Measurements from ENCODE around the gene IGSF6. TPM values are rescaled to one million over a fixed set of nuclear protein-coding genes. Genes with fewer than 3 reads are reported as not detected.

Gene IGSF6
- total RNA-seq, 1 experiment from 2014 or later, result not detected

DNA sequence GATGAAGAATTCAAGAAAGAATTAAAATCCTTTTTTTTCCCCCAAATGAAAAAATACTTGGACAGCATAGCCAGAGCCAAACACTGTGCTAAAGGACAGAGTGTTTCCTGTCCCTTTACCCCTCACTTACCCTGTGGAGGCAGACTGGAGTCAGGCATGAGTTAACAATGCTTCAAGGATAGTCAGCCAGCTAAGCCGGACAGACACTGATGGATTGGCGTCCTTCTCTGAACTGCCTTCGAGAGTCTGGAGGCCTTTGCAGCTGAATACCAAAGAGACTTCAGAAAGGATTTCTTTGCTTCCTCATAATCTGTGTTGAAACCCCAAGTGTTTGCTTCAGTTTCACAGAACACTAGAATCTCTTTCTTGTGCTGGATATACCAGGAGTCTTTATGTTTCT, 48.5 kb downstream of the IGSF6 start:
- Histone ChIP-seq H3K4me1 (ENCODE audit: insufficient read depth, low read length) (peaks cover 1% of the 10 kb centered on the region; the same call in 1 of the 2 replicates), H3K79me1 (ENCODE audit: insufficient read depth, low read depth, low read length, poor library complexity, severe bottlenecking) (peaks cover 8% of the 10 kb centered on the region), H4K8ac (replicated peaks; ENCODE audit: insufficient read length, low read depth, low read length) (no peak overlapping the region), H2BK20ac (ENCODE audit: low read depth, low read length, poor library complexity, severe bottlenecking) (no peak overlapping the region), H3K4me2 (ENCODE audit: insufficient read depth, insufficient read length, low read length) (no peak overlapping the region), H3K18ac (ENCODE audit: insufficient read length, low read depth, low read length) (no peak overlapping the region), H3K23me2 (ENCODE audit: insufficient read length, low read depth, low read length, poor library complexity, severe bottlenecking) (peaks cover 8% of the 10 kb centered on the region), H3T11ph (ENCODE audit: low read length) (no peak overlapping the region), H2BK12ac (ENCODE audit: insufficient read length, low read depth, low read length) (no peak overlapping the region), H4K5ac (ENCODE audit: insufficient read length, low read depth, low read length) (no peak overlapping the region), H3K9me3 (ENCODE audit: control insufficient read depth, low read depth, low read length) (no peaks in the 10 kb centered on the region), H3K14ac (ENCODE audit: insufficient read depth, low read length) (no peak overlapping the region), H4K91ac (ENCODE audit: insufficient read length, low read depth, low read length) (no peak overlapping the region), H2BK5ac (ENCODE audit: insufficient read length, low read length) (no peak overlapping the region), H4K20me1 (ENCODE audit: control insufficient read depth, insufficient read depth, insufficient read length) (no peaks in the 10 kb centered on the region), H2AFZ (ENCODE audit: low read length) (no peak overlapping the region), H3K9ac (ENCODE audit: extremely low read depth, insufficient read length, low read length) (no peak overlapping the region), H3K23ac (ENCODE audit: insufficient read length, low read depth, low read length) (no peak overlapping the region), H2AK5ac (ENCODE audit: insufficient read length, low read length) (no peak overlapping the region), H3K27me3 (ENCODE audit: insufficient read depth, low read length) (no peaks in the 10 kb centered on the region), H3K4ac (ENCODE audit: low read depth, low read length) (no peak overlapping the region), H2BK120ac (ENCODE audit: low read depth, low read length, poor library complexity, severe bottlenecking) (no peak overlapping the region), H3K27ac (ENCODE audit: insufficient read length, low read depth, low read length) (no peak overlapping the region), H3K79me2 (ENCODE audit: insufficient read depth, low read length) (peaks cover 35% of the 10 kb centered on the region), H2BK15ac (ENCODE audit: low read depth, low read length) (no peak overlapping the region), H3K56ac (ENCODE audit: insufficient read length, low read depth, low read length) (no peak overlapping the region)
- H3K27me3 Mint-ChIP-seq (ENCODE audit: low read depth), result no peaks in the 10 kb centered on the region
- DNase-seq, result no peak
- peaks cover 22 to 26% of the 10 kb centered on the region in 2 experiments for H3K4me1 Mint-ChIP-seq
- H3K27ac Mint-ChIP-seq, result no peak overlapping the region; a peak in 1 of 7 replicates
- WGBS (ENCODE audit: extremely low coverage, insufficient read length, low lambda C conversion rate), result no CpG with 5 or more reads among the region's 3 CpGs
- H3K4me3 Mint-ChIP-seq, result no peak overlapping the region
- H3K36me3 Mint-ChIP-seq (ENCODE audit: insufficient read depth in 1 of 3, low read depth in 3 of 3), result no peaks in the 10 kb centered on the region
- TF ChIP-seq, protein P1, sequence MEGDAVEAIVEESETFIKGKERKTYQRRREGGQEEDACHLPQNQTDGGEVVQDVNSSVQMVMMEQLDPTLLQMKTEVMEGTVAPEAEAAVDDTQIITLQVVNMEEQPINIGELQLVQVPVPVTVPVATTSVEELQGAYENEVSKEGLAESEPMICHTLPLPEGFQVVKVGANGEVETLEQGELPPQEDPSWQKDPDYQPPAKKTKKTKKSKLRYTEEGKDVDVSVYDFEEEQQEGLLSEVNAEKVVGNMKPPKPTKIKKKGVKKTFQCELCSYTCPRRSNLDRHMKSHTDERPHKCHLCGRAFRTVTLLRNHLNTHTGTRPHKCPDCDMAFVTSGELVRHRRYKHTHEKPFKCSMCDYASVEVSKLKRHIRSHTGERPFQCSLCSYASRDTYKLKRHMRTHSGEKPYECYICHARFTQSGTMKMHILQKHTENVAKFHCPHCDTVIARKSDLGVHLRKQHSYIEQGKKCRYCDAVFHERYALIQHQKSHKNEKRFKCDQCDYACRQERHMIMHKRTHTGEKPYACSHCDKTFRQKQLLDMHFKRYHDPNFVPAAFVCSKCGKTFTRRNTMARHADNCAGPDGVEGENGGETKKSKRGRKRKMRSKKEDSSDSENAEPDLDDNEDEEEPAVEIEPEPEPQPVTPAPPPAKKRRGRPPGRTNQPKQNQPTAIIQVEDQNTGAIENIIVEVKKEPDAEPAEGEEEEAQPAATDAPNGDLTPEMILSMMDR (conservative IDR thresholded peaks at IDR 0.05), result no peak
- H3K9me3 Mint-ChIP-seq, result no peaks in the 10 kb centered on the region
